Measurements from ENCODE around the gene DNAJC7. TPM values are rescaled to one million over a fixed set of nuclear protein-coding genes. Genes with fewer than 3 reads are reported as not detected.
A peak's percentile ranks its signal among the peaks of the same experiment; 100 is the strongest.

DNAJC7 gene
- total RNA-seq, 6 experiments from 2014 or later, result 32.7 to 40.3 (median 35.2) TPM

DNA sequence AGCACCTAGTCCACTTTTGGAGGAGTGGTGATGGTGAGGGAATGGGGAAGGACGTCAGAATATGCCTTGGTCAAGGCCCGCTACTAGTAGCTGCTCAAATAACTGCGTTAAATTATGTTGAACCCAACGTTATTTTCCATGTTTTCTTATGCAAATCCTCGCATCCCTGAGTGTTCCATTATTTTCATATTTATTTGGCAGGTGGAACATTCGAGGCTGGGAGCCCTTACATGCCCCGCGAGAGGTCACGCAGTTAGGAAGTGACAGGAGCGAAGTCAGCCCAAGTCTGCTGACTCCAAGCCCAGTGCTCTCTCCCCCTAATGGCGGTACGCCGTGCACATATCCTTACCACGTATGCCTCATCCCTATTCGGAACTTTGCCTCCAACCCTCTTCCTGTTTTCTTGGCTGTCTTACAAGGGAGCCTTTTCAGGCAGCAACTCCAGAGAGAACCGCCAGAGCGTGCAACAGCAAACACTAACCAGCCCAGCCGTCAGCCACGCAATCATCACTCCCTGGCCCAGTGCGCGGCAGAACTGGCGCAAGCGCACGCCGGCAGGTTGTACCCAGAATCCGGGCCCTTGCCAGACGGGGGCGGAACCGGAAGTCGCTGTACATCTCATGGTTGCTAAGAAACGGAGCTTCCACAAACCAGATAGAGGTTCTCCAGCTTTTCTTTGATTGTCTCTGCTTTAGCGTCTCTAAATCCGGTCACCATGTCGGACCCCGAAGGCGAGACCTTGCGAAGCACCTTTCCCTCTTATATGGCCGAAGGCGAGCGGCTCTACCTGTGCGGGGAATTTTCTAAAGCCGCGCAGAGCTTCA lies 87.0 kb downstream of the DNAJC7 start, which contains the start of gene ODAD4:
TSS of gene ODAD4 (plus strand) at position 609 of the 824 bp plus-strand sequence. CDS start at position 716, 107 bp downstream.
- no peaks in the 10 kb centered on the region for H3K27me3 ChIP-seq
- under 1% methylated on average over 40 of the region's 43 CpGs for WGBS (ENCODE audit: insufficient coverage, low coverage, low lambda C conversion rate, missing lambda C conversion rate)
- peak; percentile 97 to 98 (median 97) for DNase-seq
- peaks cover 0 to 9% (median 0%) of the 10 kb centered on the region in 4 donors for H3K4me1 ChIP-seq
- intact Hi-C loops (cut with DNase I), result no loop called here
- TF ChIP-seq, protein P1, sequence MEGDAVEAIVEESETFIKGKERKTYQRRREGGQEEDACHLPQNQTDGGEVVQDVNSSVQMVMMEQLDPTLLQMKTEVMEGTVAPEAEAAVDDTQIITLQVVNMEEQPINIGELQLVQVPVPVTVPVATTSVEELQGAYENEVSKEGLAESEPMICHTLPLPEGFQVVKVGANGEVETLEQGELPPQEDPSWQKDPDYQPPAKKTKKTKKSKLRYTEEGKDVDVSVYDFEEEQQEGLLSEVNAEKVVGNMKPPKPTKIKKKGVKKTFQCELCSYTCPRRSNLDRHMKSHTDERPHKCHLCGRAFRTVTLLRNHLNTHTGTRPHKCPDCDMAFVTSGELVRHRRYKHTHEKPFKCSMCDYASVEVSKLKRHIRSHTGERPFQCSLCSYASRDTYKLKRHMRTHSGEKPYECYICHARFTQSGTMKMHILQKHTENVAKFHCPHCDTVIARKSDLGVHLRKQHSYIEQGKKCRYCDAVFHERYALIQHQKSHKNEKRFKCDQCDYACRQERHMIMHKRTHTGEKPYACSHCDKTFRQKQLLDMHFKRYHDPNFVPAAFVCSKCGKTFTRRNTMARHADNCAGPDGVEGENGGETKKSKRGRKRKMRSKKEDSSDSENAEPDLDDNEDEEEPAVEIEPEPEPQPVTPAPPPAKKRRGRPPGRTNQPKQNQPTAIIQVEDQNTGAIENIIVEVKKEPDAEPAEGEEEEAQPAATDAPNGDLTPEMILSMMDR (IDR thresholded peaks at IDR 0.05), result peak; percentile 35 to 58 (median 39)
- peak; percentile 80 for TF ChIP-seq POLR2A (IDR thresholded peaks at IDR 0.05)
- peak within 1 kb of the TSS; percentile 30 to 64 (median 49) for H3K4me3 ChIP-seq
- no peaks in the 10 kb centered on the region for H3K9me3 ChIP-seq
- no peaks in the 10 kb centered on the region for H3K36me3 ChIP-seq
- ATAC-seq, result peak; percentile 97 to 99 (median 97)
- H3K27ac ChIP-seq, result peak within 1 kb of the TSS; percentile 77 to 93 (median 81)

DNA sequence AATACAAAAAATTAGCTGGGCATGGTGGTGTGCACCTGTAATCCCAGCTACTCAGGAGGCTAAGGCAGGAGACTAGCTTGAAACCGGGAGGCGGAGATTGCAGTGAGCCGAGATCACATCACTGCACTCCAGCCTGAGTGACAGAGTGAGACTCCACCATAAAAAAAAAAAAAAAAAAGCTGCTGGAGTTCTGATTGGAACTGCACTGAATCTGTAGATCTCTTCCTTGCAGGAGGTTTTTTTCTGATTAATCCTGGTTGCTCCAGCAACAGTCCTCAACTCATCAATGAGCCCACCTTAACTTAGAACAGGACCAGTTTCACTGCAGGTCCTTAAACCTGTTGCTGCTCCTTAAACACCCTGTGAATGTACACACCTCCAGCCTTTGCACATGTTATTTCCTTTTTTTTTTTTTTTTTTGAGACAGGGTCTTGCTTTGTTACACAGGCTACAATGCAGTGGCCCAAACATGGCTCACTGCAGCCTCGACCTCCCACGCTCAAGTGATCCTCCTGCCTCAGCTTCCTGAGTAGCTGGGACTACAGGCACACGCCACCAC lies 88.5 kb downstream of the DNAJC7 start:
- H3K4me3 ChIP-seq, result no peak overlapping the region
- WGBS (ENCODE audit: insufficient coverage, low coverage, low lambda C conversion rate, missing lambda C conversion rate), result 79% methylated on average over 6 of the region's 6 CpGs
- no peak for DNase-seq
- TF ChIP-seq POLR2A (IDR thresholded peaks at IDR 0.05), result no peak
- TF ChIP-seq, protein P1 (IDR thresholded peaks at IDR 0.05), result no peak
- H3K9me3 ChIP-seq, result no peaks in the 10 kb centered on the region
- ATAC-seq, result no peak
- no peaks in the 10 kb centered on the region for H3K27me3 ChIP-seq
- H3K4me1 ChIP-seq, result peaks cover 0 to 9% (median 0%) of the 10 kb centered on the region in 4 donors
- H3K27ac ChIP-seq, result no peak overlapping the region
- intact Hi-C loops (cut with DNase I), result no loop called here
- no peaks in the 10 kb centered on the region for H3K36me3 ChIP-seq

Other genes starting within 250 kb of the DNAJC7 start
- gene JUP, start 230.7 kb downstream of the DNAJC7 start, total RNA-seq, result 10 to 100 TPM; 54.3 to 74.8 (median 65.7) TPM
- gene P3H4, start 205.5 kb downstream of the DNAJC7 start, total RNA-seq, result 1 to 10 TPM; 1.8 to 3.8 (median 2.8) TPM
- gene FKBP10, start 204.4 kb downstream of the DNAJC7 start, total RNA-seq, result 1 to 10 TPM; 2.4 to 5.1 (median 4.0) TPM
- 10 to 100 TPM; 19.9 to 30.7 (median 23.1) TPM for gene NT5C3B, start 181.2 kb downstream of the DNAJC7 start, total RNA-seq
- gene KLHL10, start 179.6 kb downstream of the DNAJC7 start, total RNA-seq, result not detected
- 1 to 10 TPM; 2.9 to 7.0 (median 5.7) TPM for gene KLHL11, start 152.0 kb downstream of the DNAJC7 start, total RNA-seq
- 10 to 100 TPM; 16.6 to 95.9 (median 33.6) TPM for gene ACLY, start 98.5 kb downstream of the DNAJC7 start, total RNA-seq
- under 1 TPM in 3 of 6 experiments, not detected in 3; 0.12 to 0.13 (median 0.12) TPM for gene ODAD4, start 86.8 kb downstream of the DNAJC7 start, total RNA-seq
- 10 to 100 TPM; 30.1 to 42.7 (median 33.0) TPM for gene CNP, start 50.6 kb downstream of the DNAJC7 start, total RNA-seq
- gene NKIRAS2, start 2.7 kb upstream of the DNAJC7 start, total RNA-seq, result 10 to 100 TPM; 11.1 to 27.0 (median 12.3) TPM
- gene C17orf113, start 33.2 kb upstream of the DNAJC7 start, total RNA-seq, result under 1 TPM; 0.06 to 0.42 (median 0.12) TPM
- 1 to 10 TPM in 1 of 6 experiments, under 1 TPM in 2, not detected in 3; 0.11 to 1.2 (median 0.11) TPM for gene ZNF385C, start 81.0 kb upstream of the DNAJC7 start, total RNA-seq
- 10 to 100 TPM in 4 of 6 experiments, 1 to 10 TPM in 2; 9.0 to 27.9 (median 19.6) TPM for gene DHX58, start 95.3 kb upstream of the DNAJC7 start, total RNA-seq
- gene KAT2A, start 103.9 kb upstream of the DNAJC7 start, total RNA-seq, result 10 to 100 TPM; 14.3 to 36.4 (median 21.3) TPM
- 1 to 10 TPM in 2 of 6 experiments, under 1 TPM in 4; 0.38 to 1.6 (median 0.85) TPM for gene HSPB9, start 105.4 kb upstream of the DNAJC7 start, total RNA-seq
- 100 to 1,000 TPM in 1 of 6 experiments, 10 to 100 TPM in 5; 54.0 to 108 (median 65.3) TPM for gene RAB5C, start 137.6 kb upstream of the DNAJC7 start, total RNA-seq
- under 1 TPM in 1 of 6 experiments, not detected in 5; 0.11 TPM for gene KCNH4, start 163.7 kb upstream of the DNAJC7 start, total RNA-seq
- gene HCRT, start 168.0 kb upstream of the DNAJC7 start, total RNA-seq, result not detected
- gene GHDC, start 177.1 kb upstream of the DNAJC7 start, total RNA-seq, result 10 to 100 TPM in 5 of 6 experiments, 1 to 10 TPM in 1; 8.8 to 23.9 (median 12.8) TPM

All from right lobe of liver (tissue), 6 donors.